HPDE6-E6E7 (cell line): ENCODE measurements around the gene TESK2.

Experiments
- DNase-seq: peaks from one replicate; pipeline ENCODE4 v3.0.0; 2011; ENCODE audit warnings: missing footprints; ENCODE audit errors: extremely low spot score

TESK2 gene

GRCh38 chr1:45337630-45338325 lies 153.2 kb downstream of the TESK2 start:
- DNase-seq = no peak

GRCh38 chr1:45335855-45336324 lies 155.1 kb downstream of the TESK2 start:
- DNase-seq = no peak

- no peak for DNase-seq
Measured at GRCh38 chr1:45334308-45335245, 156.4 kb downstream of the TESK2 start.

- DNase-seq = no peak
Measured at GRCh38 chr1:45332346-45332720, 158.6 kb downstream of the TESK2 start.

- no peak for DNase-seq
Measured at GRCh38 chr1:45331436-45332345, 159.3 kb downstream of the TESK2 start.

- no peak for DNase-seq
Measured at GRCh38 chr1:45329445-45329844, 161.5 kb downstream of the TESK2 start.

- no peak for DNase-seq
Measured at GRCh38 chr1:45328680-45329079, 162.3 kb downstream of the TESK2 start.

GRCh38 chr1:45327644-45328515 lies 163.1 kb downstream of the TESK2 start:
- no peak for DNase-seq

GRCh38 chr1:45326627-45327623 lies 164.0 kb downstream of the TESK2 start, which contains the start of gene HPDL:
Gene HPDL, plus strand, starts transcription at chr1:45326895. Its CDS starts 254 bp downstream, at chr1:45327149.
- no peak for DNase-seq

- DNase-seq = no peak
Measured at GRCh38 chr1:45325851-45326506, 165.0 kb downstream of the TESK2 start.

- no peak for DNase-seq
Measured at GRCh38 chr1:45322486-45323040, 168.4 kb downstream of the TESK2 start.

- DNase-seq = no peak
Measured at GRCh38 chr1:45321444-45321843, 169.5 kb downstream of the TESK2 start.

GRCh38 chr1:45319761-45320160 lies 171.2 kb downstream of the TESK2 start:
- DNase-seq = no peak

GRCh38 chr1:45317166-45317565 lies 173.8 kb downstream of the TESK2 start:
- DNase-seq = no peak

- no peak for DNase-seq
Measured at GRCh38 chr1:45314266-45314665, 176.7 kb downstream of the TESK2 start.

- DNase-seq = no peak
Measured at GRCh38 chr1:45306905-45307304, 184.1 kb downstream of the TESK2 start.

- DNase-seq = no peak
Measured at GRCh38 chr1:45306319-45306718, 184.6 kb downstream of the TESK2 start.

- DNase-seq = no peak
Measured at GRCh38 chr1:45305231-45305630, 185.7 kb downstream of the TESK2 start.
